ENCODE data around the gene RGS7. TPM values are rescaled to one million over a fixed set of nuclear protein-coding genes. Genes with fewer than 3 reads are reported as not detected.

The RGS7 gene
- total RNA-seq, 1 donor from 2014 or later: not detected

DNA sequence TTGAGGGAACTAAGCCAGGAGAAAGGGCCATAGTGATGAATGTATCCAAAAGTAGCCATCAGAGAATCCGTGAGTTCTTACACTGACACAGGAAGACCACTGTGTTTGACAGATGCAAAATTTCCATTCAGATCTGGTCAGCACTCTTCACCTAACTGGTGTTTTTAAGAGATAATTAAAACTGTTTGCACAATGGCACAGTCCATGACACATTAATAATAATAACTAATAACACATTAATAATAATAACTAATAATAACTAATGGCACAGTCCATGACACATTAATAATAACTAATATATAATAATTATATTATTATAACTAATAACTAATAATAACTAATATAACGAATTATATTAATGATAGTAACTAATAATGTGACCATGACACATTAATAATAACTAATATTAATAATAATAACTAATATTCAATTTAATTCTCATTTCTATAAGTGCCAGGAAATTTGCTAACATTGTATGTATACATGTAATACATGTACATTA lies 195.8 kb downstream of the RGS7 start:
- FAIRE-seq: no peak
- no peak overlapping the region for H3K4me3 ChIP-seq (ENCODE audit: low read depth, low read length)
- TF ChIP-seq, protein P1, sequence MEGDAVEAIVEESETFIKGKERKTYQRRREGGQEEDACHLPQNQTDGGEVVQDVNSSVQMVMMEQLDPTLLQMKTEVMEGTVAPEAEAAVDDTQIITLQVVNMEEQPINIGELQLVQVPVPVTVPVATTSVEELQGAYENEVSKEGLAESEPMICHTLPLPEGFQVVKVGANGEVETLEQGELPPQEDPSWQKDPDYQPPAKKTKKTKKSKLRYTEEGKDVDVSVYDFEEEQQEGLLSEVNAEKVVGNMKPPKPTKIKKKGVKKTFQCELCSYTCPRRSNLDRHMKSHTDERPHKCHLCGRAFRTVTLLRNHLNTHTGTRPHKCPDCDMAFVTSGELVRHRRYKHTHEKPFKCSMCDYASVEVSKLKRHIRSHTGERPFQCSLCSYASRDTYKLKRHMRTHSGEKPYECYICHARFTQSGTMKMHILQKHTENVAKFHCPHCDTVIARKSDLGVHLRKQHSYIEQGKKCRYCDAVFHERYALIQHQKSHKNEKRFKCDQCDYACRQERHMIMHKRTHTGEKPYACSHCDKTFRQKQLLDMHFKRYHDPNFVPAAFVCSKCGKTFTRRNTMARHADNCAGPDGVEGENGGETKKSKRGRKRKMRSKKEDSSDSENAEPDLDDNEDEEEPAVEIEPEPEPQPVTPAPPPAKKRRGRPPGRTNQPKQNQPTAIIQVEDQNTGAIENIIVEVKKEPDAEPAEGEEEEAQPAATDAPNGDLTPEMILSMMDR (IDR thresholded peaks at IDR 0.05; ENCODE audit: insufficient read depth, low read length, severe bottlenecking): no peak
- DNase-seq (ENCODE audit: low read depth): no peak
- H3K27me3 ChIP-seq (ENCODE audit: control insufficient read depth, insufficient read depth, low read length): no peaks in the 10 kb centered on the region
- H3K36me3 ChIP-seq (ENCODE audit: control insufficient read depth, insufficient read depth, low read length): no peaks in the 10 kb centered on the region

- TF ChIP-seq, protein P1 (IDR thresholded peaks at IDR 0.05; ENCODE audit: insufficient read depth, low read length, severe bottlenecking): no peak
- DNase-seq (ENCODE audit: low read depth) (no peak), FAIRE-seq (no peak)
- no peaks in the 10 kb centered on the region for H3K36me3 ChIP-seq (ENCODE audit: control insufficient read depth, insufficient read depth, low read length)
- H3K4me3 ChIP-seq (ENCODE audit: low read depth, low read length): no peak overlapping the region
- no peaks in the 10 kb centered on the region for H3K27me3 ChIP-seq (ENCODE audit: control insufficient read depth, insufficient read depth, low read length)
Observed at GRCh38 chr1:241157435-241157834, 199.6 kb downstream of the RGS7 start.

- FAIRE-seq: peak; percentile 47
- H3K27me3 ChIP-seq (ENCODE audit: control insufficient read depth, insufficient read depth, low read length): no peaks in the 10 kb centered on the region
- DNase-seq (ENCODE audit: low read depth): peak; percentile 61
- no peaks in the 10 kb centered on the region for H3K36me3 ChIP-seq (ENCODE audit: control insufficient read depth, insufficient read depth, low read length)
- H3K4me3 ChIP-seq (ENCODE audit: low read depth, low read length): no peak overlapping the region
- TF ChIP-seq, protein P1 (IDR thresholded peaks at IDR 0.05; ENCODE audit: insufficient read depth, low read length, severe bottlenecking): no peak
Observed at GRCh38 chr1:241156231-241156965, 200.6 kb downstream of the RGS7 start.

DNA sequence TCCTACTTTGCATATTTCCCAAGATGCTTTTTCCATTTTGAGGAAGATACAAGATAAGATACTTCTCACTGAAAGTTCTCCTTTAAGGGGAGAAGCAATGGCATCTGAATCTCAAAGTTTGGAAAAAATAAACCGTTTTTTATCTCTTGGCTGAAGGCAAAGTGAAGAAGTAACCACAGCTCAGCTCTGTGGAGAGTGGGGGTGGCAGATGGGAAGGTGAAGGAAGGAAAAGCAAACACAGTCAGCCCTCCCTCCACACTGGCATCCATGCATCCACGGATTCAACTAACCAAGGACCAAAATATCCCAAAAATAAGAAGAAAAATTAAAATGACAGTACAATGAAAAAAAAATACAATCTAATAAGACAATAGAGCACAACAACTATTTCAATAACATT lies 211.1 kb downstream of the RGS7 start:
- Histone ChIP-seq H3K36me3 (ENCODE audit: control insufficient read depth, insufficient read depth, low read length) (no peaks in the 10 kb centered on the region), H3K27me3 (ENCODE audit: control insufficient read depth, insufficient read depth, low read length) (no peaks in the 10 kb centered on the region), H3K4me3 (ENCODE audit: low read depth, low read length) (no peak overlapping the region)
- DNase-seq (ENCODE audit: low read depth) (no peak), FAIRE-seq (no peak)
- TF ChIP-seq, protein P1 (IDR thresholded peaks at IDR 0.05; ENCODE audit: insufficient read depth, low read length, severe bottlenecking): no peak

- H3K27me3 ChIP-seq (ENCODE audit: control insufficient read depth, insufficient read depth, low read length): no peaks in the 10 kb centered on the region
- DNase-seq (ENCODE audit: low read depth) (no peak), FAIRE-seq (no peak)
Observed at GRCh38 chr1:241143765-241144442, 213.1 kb downstream of the RGS7 start.

More at GRCh38 chr1:241143765-241144442, 213.1 kb downstream of the RGS7 start:
- Histone ChIP-seq H3K4me3 (ENCODE audit: low read depth, low read length) (no peak overlapping the region), H3K36me3 (ENCODE audit: control insufficient read depth, insufficient read depth, low read length) (no peaks in the 10 kb centered on the region)
- TF ChIP-seq, protein P1 (IDR thresholded peaks at IDR 0.05; ENCODE audit: insufficient read depth, low read length, severe bottlenecking): no peak
